GM19351 (cell line): ENCODE measurements around the gene MECP2.

Experiments
- ATAC-seq: cut with Tn5 transposase; IDR thresholded peaks from one replicate; pipeline ENCODE4 v1.9.1; 2021; ENCODE audit warnings: mild to moderate bottlenecking, moderate library complexity; ENCODE audit not compliant: unreplicated experiment

Gene MECP2

GRCh38 chrX:154116426-154117211 is 19.1 kb upstream of the MECP2 start:
- no peak for ATAC-seq

- no peak for ATAC-seq
Observed at GRCh38 chrX:154115750-154116149, 18.2 kb upstream of the MECP2 start.

GRCh38 chrX:154115071-154115470 is 17.6 kb upstream of the MECP2 start:
- no peak for ATAC-seq

- ATAC-seq, result no peak
Observed at GRCh38 chrX:154114652-154115051, 17.1 kb upstream of the MECP2 start.

GRCh38 chrX:154113729-154114128 is 16.2 kb upstream of the MECP2 start:
- ATAC-seq, result no peak

- no peak for ATAC-seq
Observed at GRCh38 chrX:154098551-154098950, 1.0 kb upstream of the MECP2 start.

- ATAC-seq, result peak; percentile 34
Observed at GRCh38 chrX:154097003-154097588, 421 bp downstream of the MECP2 start.

- no peak for ATAC-seq
Observed at GRCh38 chrX:154096140-154097002, 1.1 kb downstream of the MECP2 start.

GRCh38 chrX:154094833-154095232 is 2.7 kb downstream of the MECP2 start:
- no peak for ATAC-seq

- no peak for ATAC-seq
Observed at GRCh38 chrX:154093965-154094364, 3.6 kb downstream of the MECP2 start.

GRCh38 chrX:154092371-154092770 is 5.1 kb downstream of the MECP2 start:
- ATAC-seq, result no peak

GRCh38 chrX:154091678-154092077 is 5.8 kb downstream of the MECP2 start:
- ATAC-seq, result peak; percentile 38

GRCh38 chrX:154090731-154091130 is 6.8 kb downstream of the MECP2 start:
- ATAC-seq, result no peak

- ATAC-seq, result no peak
Observed at GRCh38 chrX:154084449-154085300, 12.8 kb downstream of the MECP2 start.

GRCh38 chrX:154083126-154083517 is 14.4 kb downstream of the MECP2 start:
- no peak for ATAC-seq

- ATAC-seq, result no peak
Observed at GRCh38 chrX:154082396-154083125, 15.0 kb downstream of the MECP2 start.

GRCh38 chrX:154077101-154077500 is 20.4 kb downstream of the MECP2 start:
- ATAC-seq, result no peak

GRCh38 chrX:154074199-154074598 is 23.3 kb downstream of the MECP2 start:
- ATAC-seq, result no peak

- ATAC-seq, result no peak
Observed at GRCh38 chrX:154072192-154072591, 25.3 kb downstream of the MECP2 start.

- ATAC-seq, result no peak
Observed at GRCh38 chrX:154068560-154068959, 29.0 kb downstream of the MECP2 start.
